Mesenchymal stem cell (in vitro differentiated cells and primary cell): ENCODE results near the gene ACSF3.

Experiments used
- DNase-seq: peaks from one replicate; pipeline ENCODE4 v3.0.0-alpha.2; 2013
- H2AFZ ChIP-seq: one replicate; pipeline ENCODE4 v1.6.1; 2013; ENCODE audit warnings: low read depth, mild to moderate bottlenecking, control low read depth, inconsistent platforms, low read length, moderate library complexity
- H2AK5ac ChIP-seq: 2 replicates; pipeline ENCODE4 v1.6.1; 2013; ENCODE audit warnings: low read length, moderate library complexity, mild to moderate bottlenecking, inconsistent platforms; ENCODE audit not compliant: severe bottlenecking
- H2BK120ac ChIP-seq: one replicate; pipeline ENCODE4 v1.6.1; 2013; ENCODE audit warnings: low read depth, mild to moderate bottlenecking, inconsistent platforms, low read length, moderate library complexity
- H2BK12ac ChIP-seq, 2 experiments: one replicate each; pipeline ENCODE4 v1.6.1; 2013; ENCODE audit warnings: inconsistent platforms in 2 of 2, low read length in 2 of 2, mild to moderate bottlenecking in 2 of 2, moderate library complexity in 2 of 2, control low read depth in 1 of 2
- H2BK15ac ChIP-seq: one replicate; pipeline ENCODE4 v1.6.1; 2013; ENCODE audit warnings: mild to moderate bottlenecking, low read depth, inconsistent platforms; ENCODE audit not compliant: poor library complexity, severe bottlenecking
- H2BK5ac ChIP-seq: 2 replicates; pipeline ENCODE4 v1.6.1; 2013; ENCODE audit warnings: low read depth, mild to moderate bottlenecking, low read length, control low read depth, inconsistent platforms; ENCODE audit not compliant: poor library complexity, severe bottlenecking
- H3K14ac ChIP-seq, 2 experiments: one replicate each; pipeline ENCODE4 v1.6.1; 2013; ENCODE audit warnings: inconsistent platforms in 2 of 2, low read length in 2 of 2, control low read depth in 1 of 2, mild to moderate bottlenecking in 1 of 2, moderate library complexity in 1 of 2
- H3K18ac ChIP-seq, 2 experiments: one replicate each; pipeline ENCODE4 v1.6.1; 2013; ENCODE audit warnings: inconsistent platforms in 2 of 2, low read length in 2 of 2, control low read depth in 1 of 2, low read depth in 1 of 2, mild to moderate bottlenecking in 1 of 2
- H3K23ac ChIP-seq, 2 experiments: one replicate each; pipeline ENCODE4 v1.6.1; 2013; ENCODE audit warnings: inconsistent platforms in 2 of 2, low read length in 2 of 2, mild to moderate bottlenecking in 2 of 2, moderate library complexity in 2 of 2, control low read depth in 1 of 2
- H3K27ac ChIP-seq: 2 replicates; pipeline ENCODE4 v1.5.1; 2013; ENCODE audit warnings: mild to moderate bottlenecking, moderate library complexity, low read length, control low read depth, inconsistent platforms; ENCODE audit not compliant: poor library complexity, severe bottlenecking
- H3K27me3 ChIP-seq, 2 experiments: 2 replicates each; pipeline versions ENCODE4 v1.6.1 to v1.7.0; 2013; ENCODE audit warnings: low read length in 2 of 2, mild to moderate bottlenecking in 2 of 2, moderate library complexity in 2 of 2, control low read depth in 1 of 2, inconsistent platforms in 1 of 2; ENCODE audit not compliant: control insufficient read depth in 1 of 2, insufficient read depth in 1 of 2
- H3K36me3 ChIP-seq, 2 experiments: 2 replicates each; pipeline versions ENCODE4 v1.6.1 to v1.7.0; 2013; ENCODE audit warnings: low read length in 2 of 2, control low read depth in 1 of 2, inconsistent platforms in 1 of 2, low read depth in 1 of 2, mild to moderate bottlenecking in 1 of 2; ENCODE audit not compliant: insufficient read depth in 2 of 2, control insufficient read depth in 1 of 2
- H3K4ac ChIP-seq, 2 experiments: one replicate each; pipeline ENCODE4 v1.6.1; 2013; ENCODE audit warnings: inconsistent platforms in 2 of 2, low read length in 2 of 2, mild to moderate bottlenecking in 2 of 2, moderate library complexity in 2 of 2, control low read depth in 1 of 2, low read depth in 1 of 2
- H3K4me1 ChIP-seq: 2 replicates; pipeline ENCODE4 v1.6.1; 2013; ENCODE audit warnings: low read depth, low read length, control low read depth; ENCODE audit not compliant: control insufficient read depth, insufficient read depth
- H3K4me2 ChIP-seq: 2 replicates; pipeline ENCODE4 v1.6.1; 2013; ENCODE audit warnings: low read length, mild to moderate bottlenecking, inconsistent platforms; ENCODE audit not compliant: poor library complexity, severe bottlenecking
- H3K4me3 ChIP-seq, 2 experiments: 2 replicates each; pipeline versions ENCODE4 v1.5.1 to v1.7.0; 2013; ENCODE audit warnings: low read length in 2 of 2, mild to moderate bottlenecking in 2 of 2, control low read depth in 1 of 2, low read depth in 1 of 2; ENCODE audit not compliant: insufficient read depth in 1 of 2
- H3K79me1 ChIP-seq: replicated peaks from 2 replicates; pipeline ENCODE4 v1.6.1; 2013; ENCODE audit warnings: mild to moderate bottlenecking, control low read depth, low read length, inconsistent platforms; ENCODE audit not compliant: poor library complexity, severe bottlenecking
- H3K9ac ChIP-seq: 2 replicates; pipeline ENCODE4 v1.7.0; 2013; ENCODE audit warnings: mild to moderate bottlenecking, low read length, moderate library complexity
- H3K9me3 ChIP-seq: 2 replicates; pipeline ENCODE4 v1.7.0; 2013; ENCODE audit warnings: mild to moderate bottlenecking, low read length; ENCODE audit not compliant: control insufficient read depth
- H4K8ac ChIP-seq: one replicate; pipeline ENCODE4 v1.6.1; 2013; ENCODE audit warnings: inconsistent platforms, mild to moderate bottlenecking, low read length, moderate library complexity
- H4K91ac ChIP-seq: one replicate; pipeline ENCODE4 v1.6.1; 2013; ENCODE audit warnings: mild to moderate bottlenecking, low read length, inconsistent platforms
- WGBS: methylation state at CpG from one replicate; pipeline ENCODE4 v1.1.7; 2013; ENCODE audit warnings: mixed read lengths; 5-methylcytosine and 5-hydroxymethylcytosine counted together

ACSF3 gene

GRCh38 chr16:89155851-89156739, 62.4 kb downstream of the ACSF3 start:
- Histone ChIP-seq H4K91ac (peak overlapping the region; percentile 25), H4K8ac (peak overlapping the region; percentile 53), H2BK12ac (peak overlapping the region in 1 of 2 experiments; percentile 50), H3K4me1 (peaks cover 12% of the 10 kb centered on the region), H3K36me3 (peaks cover 8 to 22% of the 10 kb centered on the region in 2 experiments), H2BK15ac (peak overlapping the region; percentile 45), H3K27me3 (peaks cover 0 to 3% of the 10 kb centered on the region in 2 experiments), H3K14ac (peak overlapping the region in 1 of 2 experiments; percentile 11), H2AFZ (no peak overlapping the region), H2BK120ac (no peak overlapping the region), H3K9me3 (no peaks in the 10 kb centered on the region), H3K18ac (peak overlapping the region in 1 of 2 experiments; percentile 42), H3K27ac (no peak overlapping the region), H3K23ac (no peak overlapping the region), H3K9ac (peak overlapping the region; percentile 37), H2AK5ac (no peak overlapping the region), H3K79me1 (no peaks in the 10 kb centered on the region), H3K4me3 (no peak overlapping the region), H3K4ac (peak overlapping the region in 1 of 2 experiments; percentile 26), H3K4me2 (no peak overlapping the region), H2BK5ac (no peak overlapping the region)
- peak; percentile 45 for DNase-seq
- WGBS = 78% methylated on average over 24 of the region's 24 CpGs

- Histone ChIP-seq H2BK5ac (no peak overlapping the region), H3K4me2 (no peak overlapping the region), H3K4me1 (peaks cover 12% of the 10 kb centered on the region), H4K8ac (peak overlapping the region; percentile 25), H3K14ac (no peak overlapping the region), H3K18ac (no peak overlapping the region), H3K27me3 (peaks cover 0 to 12% of the 10 kb centered on the region in 2 experiments), H2BK120ac (no peak overlapping the region), H3K27ac (no peak overlapping the region), H3K9me3 (no peaks in the 10 kb centered on the region), H2BK12ac (no peak overlapping the region), H2AK5ac (no peak overlapping the region), H3K23ac (no peak overlapping the region), H3K9ac (no peak overlapping the region), H2BK15ac (no peak overlapping the region), H2AFZ (no peak overlapping the region), H3K4me3 (no peak overlapping the region), H3K36me3 (peaks cover 2 to 20% of the 10 kb centered on the region in 2 experiments), H4K91ac (peak overlapping the region; percentile 25), H3K79me1 (no peaks in the 10 kb centered on the region), H3K4ac (peak overlapping the region in 1 of 2 experiments; percentile 24)
- DNase-seq = no peak
- WGBS = 91% methylated on average over 26 of the region's 26 CpGs
Observed at GRCh38 chr16:89156740-89157645, 63.3 kb downstream of the ACSF3 start.

DNA sequence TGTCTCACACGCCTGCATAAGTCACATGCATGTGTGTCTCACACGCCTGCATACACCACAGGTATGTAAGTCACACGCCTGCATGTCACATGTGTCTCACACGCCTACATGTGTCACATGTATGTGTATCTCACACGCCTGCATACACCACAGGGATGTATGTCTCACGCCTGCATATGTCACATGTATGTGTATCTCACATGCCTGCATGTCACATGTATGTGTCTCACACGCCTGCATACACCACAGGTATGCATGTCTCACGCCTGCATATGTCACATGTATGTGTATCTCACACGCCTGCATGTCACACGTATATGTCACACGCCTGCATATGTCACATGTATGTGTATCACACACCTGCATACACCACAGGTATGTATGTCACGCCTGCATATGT, 64.1 kb downstream of the ACSF3 start:
- H2AK5ac ChIP-seq = no peak overlapping the region
- H3K79me1 ChIP-seq = no peaks in the 10 kb centered on the region
- no peak overlapping the region for H3K18ac ChIP-seq
- no peak overlapping the region for H3K23ac ChIP-seq
- no peak overlapping the region for H3K9ac ChIP-seq
- peak overlapping the region in 1 of 2 experiments; percentile 5 for H3K14ac ChIP-seq
- H4K8ac ChIP-seq = no peak overlapping the region
- H3K27me3 ChIP-seq = peaks cover 0 to 20% of the 10 kb centered on the region in 2 experiments
- no peak overlapping the region for H2AFZ ChIP-seq
- H4K91ac ChIP-seq = no peak overlapping the region
- H3K27ac ChIP-seq = no peak overlapping the region
- no peak overlapping the region for H2BK120ac ChIP-seq
- no peak overlapping the region for H3K4me2 ChIP-seq
- no peak overlapping the region for H3K4me3 ChIP-seq
- WGBS = 88% methylated on average over 12 of the region's 12 CpGs
- peaks cover 12% of the 10 kb centered on the region for H3K4me1 ChIP-seq
- H3K36me3 ChIP-seq = peaks cover 0 to 16% of the 10 kb centered on the region in 2 experiments
- no peak overlapping the region for H3K4ac ChIP-seq
- H2BK15ac ChIP-seq = no peak overlapping the region
- no peaks in the 10 kb centered on the region for H3K9me3 ChIP-seq
- H2BK5ac ChIP-seq = no peak overlapping the region
- DNase-seq = no peak
- no peak overlapping the region for H2BK12ac ChIP-seq
